ENCODE measurements around the gene MAP2K1. TPM values are rescaled to one million over a fixed set of nuclear protein-coding genes. Genes with fewer than 3 reads are reported as not detected.
A peak's percentile ranks its signal among the peaks of the same experiment; 100 is the strongest.

Gene MAP2K1
- total RNA-seq, 6 experiments from 2014 or later, result 45.2 to 64.7 (median 49.5) TPM

DNA sequence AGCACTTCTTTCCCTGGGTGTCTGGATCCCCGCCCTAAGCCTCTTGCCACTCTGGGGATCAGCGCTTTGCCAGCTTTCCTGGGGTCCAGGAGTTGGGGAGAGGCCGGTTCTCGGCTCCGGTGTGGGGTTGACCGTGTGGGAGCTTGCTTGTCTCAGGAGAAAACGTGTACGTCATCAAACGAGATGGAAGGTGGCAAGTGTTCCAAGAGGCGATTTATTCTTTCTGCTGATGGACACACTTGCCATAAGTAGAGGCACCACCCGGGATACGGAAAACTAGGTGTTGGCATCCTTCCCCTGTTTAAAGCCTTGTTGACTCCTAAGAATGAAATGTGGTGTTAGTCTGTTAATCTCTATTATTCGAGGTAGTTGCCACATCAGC lies 118.7 kb downstream of the MAP2K1 start:
- TF ChIP-seq, protein P1, sequence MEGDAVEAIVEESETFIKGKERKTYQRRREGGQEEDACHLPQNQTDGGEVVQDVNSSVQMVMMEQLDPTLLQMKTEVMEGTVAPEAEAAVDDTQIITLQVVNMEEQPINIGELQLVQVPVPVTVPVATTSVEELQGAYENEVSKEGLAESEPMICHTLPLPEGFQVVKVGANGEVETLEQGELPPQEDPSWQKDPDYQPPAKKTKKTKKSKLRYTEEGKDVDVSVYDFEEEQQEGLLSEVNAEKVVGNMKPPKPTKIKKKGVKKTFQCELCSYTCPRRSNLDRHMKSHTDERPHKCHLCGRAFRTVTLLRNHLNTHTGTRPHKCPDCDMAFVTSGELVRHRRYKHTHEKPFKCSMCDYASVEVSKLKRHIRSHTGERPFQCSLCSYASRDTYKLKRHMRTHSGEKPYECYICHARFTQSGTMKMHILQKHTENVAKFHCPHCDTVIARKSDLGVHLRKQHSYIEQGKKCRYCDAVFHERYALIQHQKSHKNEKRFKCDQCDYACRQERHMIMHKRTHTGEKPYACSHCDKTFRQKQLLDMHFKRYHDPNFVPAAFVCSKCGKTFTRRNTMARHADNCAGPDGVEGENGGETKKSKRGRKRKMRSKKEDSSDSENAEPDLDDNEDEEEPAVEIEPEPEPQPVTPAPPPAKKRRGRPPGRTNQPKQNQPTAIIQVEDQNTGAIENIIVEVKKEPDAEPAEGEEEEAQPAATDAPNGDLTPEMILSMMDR (IDR thresholded peaks at IDR 0.05), result no peak
- Mint-ChIP-seq H3K36me3 (ENCODE audit: low read depth) (peaks cover 36% of the 10 kb centered on the region), H3K4me3 (peak overlapping the region; percentile 96), H3K27me3 (ENCODE audit: insufficient read depth) (peaks cover 7% of the 10 kb centered on the region), H3K9me3 (peaks cover 4% of the 10 kb centered on the region), H3K27ac (peak overlapping the region; percentile 97), H3K4me1 (ENCODE audit: low read depth) (peaks cover 47% of the 10 kb centered on the region)
- DNase-seq, result peak; percentile 40

DNA sequence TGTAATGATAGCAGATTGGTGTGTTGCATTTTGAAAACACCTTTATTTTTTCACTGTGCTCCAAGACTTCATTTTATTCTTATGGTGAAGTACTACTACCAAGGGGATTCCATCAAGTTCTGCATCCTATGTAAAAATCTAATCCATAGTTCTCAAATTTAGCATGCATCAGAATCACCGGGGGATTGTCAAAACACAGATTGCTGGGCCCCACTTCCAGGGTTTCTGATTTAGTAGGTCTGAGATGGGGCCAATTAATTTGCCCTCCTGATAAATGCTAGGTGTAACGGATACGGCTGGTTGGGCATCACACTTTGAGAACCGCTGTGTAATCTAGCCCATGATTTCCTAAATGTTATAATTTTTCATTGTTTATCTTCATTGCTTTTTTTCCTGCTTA lies 119.1 kb downstream of the MAP2K1 start:
- peaks cover 4% of the 10 kb centered on the region for H3K9me3 Mint-ChIP-seq
- peaks cover 32% of the 10 kb centered on the region for H3K36me3 Mint-ChIP-seq (ENCODE audit: low read depth)
- peak overlapping the region; percentile 96 for H3K4me3 Mint-ChIP-seq
- DNase-seq, result no peak
- H3K27me3 Mint-ChIP-seq (ENCODE audit: insufficient read depth), result peaks cover 7% of the 10 kb centered on the region
- H3K27ac Mint-ChIP-seq, result peak overlapping the region; percentile 97
- H3K4me1 Mint-ChIP-seq (ENCODE audit: low read depth), result peaks cover 46% of the 10 kb centered on the region
- TF ChIP-seq, protein P1 (IDR thresholded peaks at IDR 0.05), result no peak

DNA sequence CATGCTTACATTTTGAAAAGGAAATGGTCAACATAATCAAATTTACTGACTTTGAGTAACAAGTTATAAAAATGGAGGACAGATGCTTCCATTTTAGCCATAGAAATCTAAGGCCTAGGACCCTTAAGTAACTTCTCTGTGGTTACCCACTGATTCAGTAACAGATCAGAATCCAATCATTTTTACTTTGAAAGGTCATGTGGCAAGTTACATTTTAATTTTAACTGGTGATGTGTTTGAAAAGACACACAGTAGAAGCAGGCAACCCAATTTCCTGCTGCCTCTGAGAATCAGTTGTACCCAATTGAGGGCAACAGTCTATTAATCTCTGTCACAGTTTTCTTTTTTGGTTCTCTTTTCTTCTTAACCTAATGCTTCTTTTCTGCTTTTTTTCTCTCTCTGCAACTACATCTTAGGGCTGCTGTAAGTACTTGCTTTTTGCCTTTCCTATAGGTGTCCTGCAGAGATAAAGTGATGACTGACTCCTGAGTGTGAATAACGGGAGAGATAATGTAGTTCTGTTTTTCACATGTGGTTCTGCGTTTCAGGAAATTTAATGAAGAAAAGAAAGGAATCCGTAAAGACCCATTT lies 121.7 kb downstream of the MAP2K1 start:
- peaks cover 4% of the 10 kb centered on the region for H3K27me3 Mint-ChIP-seq (ENCODE audit: insufficient read depth)
- DNase-seq, result no peak
- TF ChIP-seq, protein P1 (IDR thresholded peaks at IDR 0.05), result no peak
- no peak overlapping the region for H3K4me3 Mint-ChIP-seq
- no peak overlapping the region for H3K27ac Mint-ChIP-seq
- peaks cover 30% of the 10 kb centered on the region for H3K4me1 Mint-ChIP-seq (ENCODE audit: low read depth)
- H3K36me3 Mint-ChIP-seq (ENCODE audit: low read depth), result peaks cover 14% of the 10 kb centered on the region
- peaks cover 4% of the 10 kb centered on the region for H3K9me3 Mint-ChIP-seq

DNA sequence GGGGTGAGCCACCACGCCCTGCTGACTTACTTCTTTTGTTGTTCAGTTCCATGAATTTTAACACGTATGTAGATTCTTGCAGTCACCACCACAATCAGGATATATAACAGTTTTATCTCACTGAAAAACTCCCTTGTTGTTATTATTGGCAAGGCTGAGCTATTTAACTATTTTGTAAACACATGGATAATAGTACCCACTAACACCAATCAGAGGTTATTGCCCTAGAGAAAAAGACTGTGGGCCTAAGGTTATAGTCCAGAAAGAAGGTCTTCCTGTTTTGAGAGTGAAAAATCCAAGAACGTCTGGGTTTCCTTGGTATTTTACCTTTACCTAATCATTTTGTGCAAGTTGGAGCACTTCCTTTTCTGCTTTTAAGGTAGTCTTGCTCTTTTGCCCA lies 127.9 kb downstream of the MAP2K1 start:
- Mint-ChIP-seq H3K4me1 (ENCODE audit: low read depth) (peaks cover 24% of the 10 kb centered on the region), H3K4me3 (no peak overlapping the region), H3K27ac (no peak overlapping the region), H3K27me3 (ENCODE audit: insufficient read depth) (peaks cover 2% of the 10 kb centered on the region; the same call in 1 of the 2 replicates), H3K9me3 (no peaks in the 10 kb centered on the region), H3K36me3 (ENCODE audit: low read depth) (peaks cover 19% of the 10 kb centered on the region)
- no peak for DNase-seq
- TF ChIP-seq, protein P1 (IDR thresholded peaks at IDR 0.05), result no peak

DNA sequence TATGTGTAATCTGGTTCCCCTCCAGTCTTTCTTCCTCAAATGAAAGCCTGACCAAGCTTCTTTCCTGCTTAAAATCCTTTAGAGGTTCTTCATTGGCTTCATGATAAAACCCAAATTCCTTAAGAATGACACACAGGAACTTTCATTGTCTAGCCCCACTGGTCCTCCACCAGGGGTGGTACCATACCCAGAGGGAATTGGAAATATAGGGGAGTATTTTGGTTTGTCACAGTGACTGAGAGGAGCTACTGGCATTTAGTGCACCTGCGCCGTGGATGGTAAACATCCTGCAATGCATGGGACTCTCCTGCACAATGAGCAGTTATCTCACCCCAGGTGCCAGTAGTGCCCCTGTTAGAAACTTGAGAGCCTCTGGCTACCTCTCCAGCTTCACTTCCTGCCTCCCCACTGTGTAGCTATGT lies 129.2 kb downstream of the MAP2K1 start:
- no peaks in the 10 kb centered on the region for H3K9me3 Mint-ChIP-seq
- no peak for DNase-seq
- TF ChIP-seq, protein P1 (IDR thresholded peaks at IDR 0.05), result no peak
- H3K4me3 Mint-ChIP-seq, result no peak overlapping the region
- H3K4me1 Mint-ChIP-seq (ENCODE audit: low read depth), result peaks cover 24% of the 10 kb centered on the region
- peak overlapping the region; percentile 36 for H3K27ac Mint-ChIP-seq
- H3K27me3 Mint-ChIP-seq (ENCODE audit: insufficient read depth), result peaks cover 2% of the 10 kb centered on the region; the same call in 1 of the 2 replicates
- peaks cover 19% of the 10 kb centered on the region for H3K36me3 Mint-ChIP-seq (ENCODE audit: low read depth)
